ENCODE data around the gene TOX3. TPM values are rescaled to one million over a fixed set of nuclear protein-coding genes. Genes with fewer than 3 reads are reported as not detected.

The TOX3 gene
- total RNA-seq, 1 donor from 2014 or later, result not detected

DNA sequence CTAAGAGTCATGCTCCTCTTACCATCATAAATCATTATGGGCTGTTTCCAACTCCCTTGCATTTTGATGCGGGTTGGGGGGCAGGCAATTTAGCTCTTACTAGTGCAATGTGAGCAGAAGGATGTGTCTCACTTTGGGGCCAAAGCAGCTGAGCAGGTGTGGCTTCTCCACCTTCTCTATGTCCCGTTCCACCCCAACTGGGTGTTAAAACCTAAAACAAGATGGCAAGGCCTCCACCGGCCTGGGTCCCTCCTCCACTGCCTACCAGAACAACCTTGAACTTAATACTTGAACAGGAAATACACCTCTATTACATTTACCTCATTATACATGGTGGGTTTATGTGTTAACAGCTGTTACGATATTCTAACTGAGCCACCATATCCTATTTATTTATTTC is 52.8 kb downstream of the TOX3 start:
- DNase-seq (ENCODE audit: low read depth, low spot score), result no peak

DNA sequence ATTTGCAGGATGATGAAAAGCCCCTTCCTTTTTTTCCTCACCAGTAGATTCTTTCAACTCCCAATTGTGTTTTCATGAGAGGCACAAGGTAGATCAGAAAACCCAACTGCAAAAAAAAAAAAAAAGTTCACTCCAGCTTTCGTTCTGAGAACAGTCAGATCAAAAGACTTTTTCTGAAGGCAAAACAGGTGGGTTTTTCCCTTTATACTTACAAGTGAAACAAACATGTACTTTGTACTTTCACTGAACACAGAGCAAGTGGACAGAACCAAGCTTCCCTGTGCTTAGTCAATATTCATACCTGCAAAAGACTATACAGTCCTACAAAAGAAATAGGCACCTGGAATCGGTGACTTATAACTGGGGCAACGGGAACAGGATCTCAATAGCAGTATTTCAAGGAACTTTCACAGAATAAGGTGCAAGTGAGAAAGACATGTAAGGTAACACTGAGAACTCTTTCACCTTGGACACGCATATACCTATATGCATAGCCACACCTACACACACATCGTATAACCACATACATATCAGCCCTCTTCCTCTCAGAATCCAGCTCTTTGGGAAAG is 54.1 kb downstream of the TOX3 start:
- DNase-seq (ENCODE audit: low read depth, low spot score), result no peak

DNA sequence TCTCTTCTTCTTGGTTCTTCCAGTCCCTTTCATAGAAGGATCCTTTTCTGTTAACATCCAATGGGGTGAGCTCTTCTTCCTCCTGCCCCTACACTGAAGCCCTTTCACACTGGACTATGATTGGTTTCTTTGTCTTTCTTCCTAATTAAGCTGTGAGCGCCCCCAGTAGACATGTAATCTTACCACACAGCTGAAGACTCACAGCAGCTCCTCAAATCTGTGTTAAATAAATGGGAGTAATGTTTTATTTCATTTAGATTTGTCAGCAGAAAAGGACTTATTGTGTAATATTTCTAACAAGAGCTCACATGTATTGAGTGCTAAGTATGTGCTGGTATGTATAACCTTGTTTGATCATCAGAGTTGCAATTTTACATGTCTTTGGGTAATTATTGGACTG is 55.7 kb downstream of the TOX3 start:
- DNase-seq (ENCODE audit: low read depth, low spot score), result no peak

GRCh38 chr16:52489894-52490293 is 57.0 kb downstream of the TOX3 start:
- DNase-seq (ENCODE audit: low read depth, low spot score), result no peak

DNA sequence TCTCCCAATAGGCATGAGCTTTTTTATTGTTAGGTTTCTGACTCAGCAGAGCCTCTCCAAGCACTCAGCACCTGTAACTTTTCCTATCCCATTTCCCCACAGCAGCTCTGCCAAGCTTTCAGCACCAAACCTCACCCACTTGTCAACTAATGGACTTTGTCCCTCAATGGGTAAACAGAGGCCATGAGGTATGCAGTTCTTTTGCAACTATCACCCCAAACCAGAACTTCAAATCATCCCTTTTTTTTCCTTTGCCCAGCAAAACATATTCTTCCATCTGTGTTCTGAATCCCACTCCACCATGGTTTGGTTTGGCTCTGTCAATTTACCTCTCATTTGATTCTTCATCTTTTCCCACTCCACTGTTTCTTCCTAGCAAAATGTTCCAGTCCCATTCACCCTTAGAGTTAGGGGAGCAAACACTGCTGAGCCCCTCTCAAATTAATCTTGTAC is 58.1 kb downstream of the TOX3 start:
- DNase-seq (ENCODE audit: low read depth, low spot score), result no peak

DNA sequence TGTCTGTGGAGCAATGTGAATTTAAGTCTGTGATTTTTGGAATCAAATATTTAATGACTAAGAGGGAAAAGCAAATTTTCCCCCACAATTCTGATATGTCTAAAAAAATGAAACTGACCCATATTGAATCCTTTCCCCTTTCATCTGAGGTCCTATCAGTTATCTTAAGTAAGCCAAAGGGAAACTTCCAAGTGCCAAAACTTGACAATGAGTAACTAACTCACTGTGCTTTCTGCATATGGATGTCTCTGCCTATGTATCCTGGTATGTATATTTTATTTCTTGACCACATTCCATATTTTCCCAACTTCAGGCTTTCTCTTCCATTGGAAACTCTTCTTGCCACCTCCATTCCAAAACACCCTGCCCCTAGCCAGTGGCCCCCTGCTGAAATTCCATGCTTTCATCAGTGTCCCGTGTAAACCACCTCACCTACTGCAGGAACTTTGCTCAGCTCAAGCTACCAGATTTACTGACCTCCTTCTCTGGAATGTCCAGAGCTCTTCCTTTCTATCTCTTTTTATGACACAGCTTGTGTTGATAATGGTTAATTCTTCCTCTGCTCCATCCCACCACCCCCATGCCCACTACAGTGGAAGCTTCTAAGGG is 59.0 kb downstream of the TOX3 start:
- no peak for DNase-seq (ENCODE audit: low read depth, low spot score)

- DNase-seq (ENCODE audit: low read depth, low spot score), result no peak
Observed at GRCh38 chr16:52480237-52480636, 66.7 kb downstream of the TOX3 start.

DNA sequence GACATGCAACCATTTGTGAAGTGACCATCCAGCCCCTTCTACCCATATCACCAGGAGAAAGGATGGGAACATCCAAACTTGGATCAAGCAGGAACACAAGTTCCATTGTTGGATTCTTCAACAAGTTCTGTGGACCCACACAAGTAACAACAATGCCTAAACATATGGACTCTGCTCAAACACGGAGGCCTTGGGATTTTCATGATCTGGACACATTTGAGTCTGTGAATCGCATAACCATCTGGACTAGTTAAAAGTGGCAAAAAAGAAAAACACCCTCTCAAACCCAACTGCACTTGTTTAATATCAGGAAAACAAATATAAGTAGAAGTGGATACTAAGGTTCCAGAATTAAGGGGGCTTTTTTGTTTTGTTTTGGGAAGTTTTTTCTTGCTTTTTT is 70.8 kb downstream of the TOX3 start:
- no peak for DNase-seq (ENCODE audit: low read depth, low spot score)

- no peak for DNase-seq (ENCODE audit: low read depth, low spot score)
Observed at GRCh38 chr16:52474679-52475078, 72.3 kb downstream of the TOX3 start.

DNA sequence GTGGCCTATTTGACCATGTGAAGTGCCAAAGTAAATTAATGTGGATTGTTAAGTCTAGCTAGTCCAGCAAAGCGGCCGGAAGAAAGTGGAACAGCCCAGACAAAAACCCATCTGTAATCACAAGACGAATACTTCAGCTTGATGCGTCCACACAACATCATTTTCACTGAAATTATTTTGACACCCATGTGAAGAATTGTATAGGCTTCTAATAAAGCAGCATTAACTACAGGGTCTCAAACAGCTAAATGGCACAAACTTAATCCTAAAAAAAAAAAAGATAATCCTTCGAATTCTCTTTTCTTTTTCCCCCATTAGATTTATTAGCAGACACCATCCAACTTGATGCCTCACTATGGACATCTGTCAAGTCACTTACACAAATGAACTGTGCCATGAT is 73.8 kb downstream of the TOX3 start:
- DNase-seq (ENCODE audit: low read depth, low spot score), result no peak

DNA sequence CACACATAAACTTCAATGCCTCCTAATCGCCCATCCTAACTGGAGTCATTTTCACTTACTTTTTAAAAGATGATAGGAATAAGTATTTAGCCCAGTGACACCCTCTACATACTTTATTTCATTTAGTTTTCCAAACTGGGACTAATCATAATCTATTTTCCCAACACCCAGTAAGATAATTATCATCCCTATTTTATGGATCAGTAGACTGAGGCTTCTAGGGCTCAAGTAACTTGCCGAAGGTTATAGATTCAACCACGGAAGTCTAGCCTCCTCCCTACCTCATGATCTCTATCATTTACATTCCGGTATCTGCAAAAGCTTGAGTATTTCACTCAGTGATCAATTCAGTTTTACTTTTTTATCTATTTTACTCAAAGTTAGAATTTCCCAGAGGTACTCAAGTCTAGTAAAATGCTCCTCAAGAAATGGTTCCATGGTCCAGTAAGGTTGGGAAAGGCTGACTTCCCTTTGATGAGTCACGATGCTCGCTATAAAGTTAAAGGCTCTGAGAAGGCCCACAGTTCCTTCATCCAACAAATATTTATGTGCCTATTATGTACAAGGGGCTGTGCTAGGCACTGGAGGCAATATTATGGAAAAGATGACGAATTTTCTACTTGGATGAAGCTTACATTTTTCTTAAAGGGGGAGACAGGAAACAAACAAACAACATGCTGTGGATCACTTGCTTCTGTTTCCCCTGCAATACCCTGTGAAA is 75.1 kb downstream of the TOX3 start:
- DNase-seq (ENCODE audit: low read depth, low spot score), result no peak

DNA sequence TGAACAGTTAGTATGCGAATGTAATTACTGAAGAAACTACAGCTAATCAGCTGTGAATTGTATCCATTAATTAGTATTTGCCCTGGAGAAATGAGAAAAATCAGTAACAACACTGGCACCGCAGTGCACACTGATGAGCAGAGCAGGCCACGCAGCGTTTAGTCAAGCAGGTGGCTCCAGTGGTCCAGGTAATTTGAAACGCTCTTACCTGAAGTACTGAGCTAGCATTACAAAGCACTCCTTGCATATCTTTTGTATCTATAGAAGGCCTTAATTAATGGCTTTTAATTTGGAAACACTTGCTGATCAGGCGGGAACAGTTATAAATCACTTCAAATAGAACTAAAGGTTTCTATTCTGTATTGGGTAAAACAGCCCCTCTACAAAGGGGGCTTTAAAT is 76.4 kb downstream of the TOX3 start:
- no peak for DNase-seq (ENCODE audit: low read depth, low spot score)

DNA sequence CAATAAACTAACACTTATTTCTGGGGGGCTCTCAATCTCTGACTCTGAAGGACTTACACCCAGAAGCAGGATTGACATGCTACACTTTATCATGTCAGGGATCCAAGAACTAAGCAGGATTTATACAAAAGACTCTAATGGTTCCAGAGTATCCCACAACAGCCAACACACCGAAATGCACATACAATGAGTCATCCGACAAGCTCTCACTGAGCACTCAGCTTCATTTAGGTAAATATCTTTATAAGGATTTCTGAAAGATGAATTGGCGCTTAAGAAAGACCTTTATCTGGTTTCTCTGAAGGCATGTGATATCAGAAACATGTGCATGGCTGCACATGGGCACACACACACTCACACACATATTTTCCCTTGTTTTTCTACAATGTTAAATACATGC is 77.2 kb downstream of the TOX3 start:
- DNase-seq (ENCODE audit: low read depth, low spot score), result no peak

GRCh38 chr16:52469091-52469490 is 77.9 kb downstream of the TOX3 start:
- no peak for DNase-seq (ENCODE audit: low read depth, low spot score)

DNA sequence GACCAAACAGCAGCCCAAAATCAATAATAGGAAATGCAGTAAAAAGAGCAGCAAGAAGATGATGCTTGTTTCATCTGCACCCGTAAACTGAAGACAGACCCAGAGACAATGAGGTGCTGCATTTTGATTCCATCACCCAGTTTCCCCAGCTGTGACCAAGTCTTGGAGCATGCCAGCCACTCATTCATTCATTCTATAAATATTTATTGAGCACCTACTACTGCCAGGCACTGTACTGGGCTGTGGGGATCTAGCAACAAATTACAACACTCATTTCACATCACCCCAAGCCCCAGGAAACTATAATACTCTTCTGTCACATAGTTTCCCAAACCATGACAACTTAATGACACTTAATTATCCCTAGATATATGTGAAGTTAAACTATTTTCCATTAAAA is 79.2 kb downstream of the TOX3 start:
- no peak for DNase-seq (ENCODE audit: low read depth, low spot score)

DNA sequence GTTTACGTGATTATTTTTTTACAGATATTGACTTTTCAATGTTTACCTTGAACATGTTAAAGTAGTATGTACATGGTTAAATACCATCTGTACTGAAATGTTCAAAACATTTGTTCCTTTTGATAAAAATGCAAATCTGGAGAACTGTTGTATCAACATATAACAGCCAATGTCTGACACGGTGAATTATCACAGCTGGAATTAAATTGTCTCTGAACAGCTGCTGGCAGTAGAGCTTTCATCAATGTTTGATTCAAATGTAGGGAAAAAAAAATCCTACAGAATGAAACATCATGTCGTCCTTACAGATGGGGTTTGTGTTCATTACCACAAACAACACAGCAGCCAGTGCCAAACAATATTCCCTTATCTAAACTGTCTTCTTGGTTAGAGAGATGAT is 79.9 kb downstream of the TOX3 start:
- DNase-seq (ENCODE audit: low read depth, low spot score), result no peak

DNA sequence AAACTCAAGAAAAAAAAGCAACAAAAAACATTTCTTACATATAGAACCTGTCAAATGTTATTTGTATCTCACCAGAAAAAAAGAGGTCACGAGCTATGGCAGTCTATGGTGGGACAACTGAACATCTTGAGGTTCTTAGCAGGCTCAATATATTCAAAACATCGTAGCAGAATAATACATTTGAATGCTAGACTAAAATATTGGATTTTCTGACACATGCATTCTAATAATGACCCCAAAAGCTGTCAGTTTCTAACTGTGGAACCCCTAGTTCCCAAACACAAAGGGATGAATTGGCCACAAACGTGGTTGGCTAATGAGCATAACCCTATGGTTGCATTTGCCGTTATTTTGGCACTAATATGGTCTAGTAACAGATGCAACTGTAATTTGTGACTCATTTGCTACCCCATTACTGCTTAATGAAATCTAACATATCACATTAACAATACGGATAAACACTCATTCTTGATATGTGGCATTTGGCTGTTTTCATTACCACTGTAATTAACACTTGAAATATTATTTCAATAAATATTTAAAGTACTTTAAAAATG is 81.2 kb downstream of the TOX3 start:
- DNase-seq (ENCODE audit: low read depth, low spot score), result no peak

- no peak for DNase-seq (ENCODE audit: low read depth, low spot score)
Observed at GRCh38 chr16:52463904-52464303, 83.0 kb downstream of the TOX3 start.

DNA sequence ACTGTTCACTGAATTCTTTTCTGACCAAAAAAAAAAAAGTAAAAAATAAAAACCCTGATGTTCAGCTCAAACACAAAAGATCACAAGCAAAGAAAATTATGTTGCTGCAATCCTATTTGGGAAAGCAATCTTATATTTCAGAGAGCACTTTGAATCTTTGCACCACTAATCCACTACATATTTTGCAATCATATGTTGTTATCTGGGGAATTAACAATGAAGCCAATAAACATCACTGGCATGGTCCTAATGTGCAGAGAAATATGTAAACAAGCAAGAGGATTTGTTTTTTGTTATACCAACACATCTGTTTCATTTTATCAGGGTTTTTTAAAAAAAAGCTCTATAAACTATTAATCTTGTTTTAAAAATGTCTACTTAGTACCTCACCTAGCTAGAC is 84.1 kb downstream of the TOX3 start:
- no peak for DNase-seq (ENCODE audit: low read depth, low spot score)

GRCh38 chr16:52460639-52461178 is 86.2 kb downstream of the TOX3 start:
- no peak for DNase-seq (ENCODE audit: low read depth, low spot score)

DNA sequence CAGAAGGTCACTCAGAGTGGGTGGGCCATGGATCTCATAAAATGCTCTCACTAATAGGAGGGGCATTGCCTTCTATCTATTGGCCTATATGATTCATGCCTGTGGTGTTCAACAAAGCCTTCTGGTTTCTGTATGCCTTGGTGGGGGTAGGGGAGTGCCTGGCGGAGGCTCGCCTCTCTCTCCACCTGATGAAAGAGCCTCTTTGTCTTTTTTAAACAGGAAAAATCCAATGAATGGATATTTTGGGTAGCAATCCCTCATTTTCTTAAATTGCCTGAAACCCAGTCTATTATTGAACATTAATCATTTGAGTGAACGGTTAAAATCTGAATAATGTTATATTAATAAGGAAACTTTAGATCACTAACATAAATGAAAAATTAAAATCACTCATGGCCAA is 90.6 kb downstream of the TOX3 start:
- DNase-seq (ENCODE audit: low read depth, low spot score), result no peak

DNA sequence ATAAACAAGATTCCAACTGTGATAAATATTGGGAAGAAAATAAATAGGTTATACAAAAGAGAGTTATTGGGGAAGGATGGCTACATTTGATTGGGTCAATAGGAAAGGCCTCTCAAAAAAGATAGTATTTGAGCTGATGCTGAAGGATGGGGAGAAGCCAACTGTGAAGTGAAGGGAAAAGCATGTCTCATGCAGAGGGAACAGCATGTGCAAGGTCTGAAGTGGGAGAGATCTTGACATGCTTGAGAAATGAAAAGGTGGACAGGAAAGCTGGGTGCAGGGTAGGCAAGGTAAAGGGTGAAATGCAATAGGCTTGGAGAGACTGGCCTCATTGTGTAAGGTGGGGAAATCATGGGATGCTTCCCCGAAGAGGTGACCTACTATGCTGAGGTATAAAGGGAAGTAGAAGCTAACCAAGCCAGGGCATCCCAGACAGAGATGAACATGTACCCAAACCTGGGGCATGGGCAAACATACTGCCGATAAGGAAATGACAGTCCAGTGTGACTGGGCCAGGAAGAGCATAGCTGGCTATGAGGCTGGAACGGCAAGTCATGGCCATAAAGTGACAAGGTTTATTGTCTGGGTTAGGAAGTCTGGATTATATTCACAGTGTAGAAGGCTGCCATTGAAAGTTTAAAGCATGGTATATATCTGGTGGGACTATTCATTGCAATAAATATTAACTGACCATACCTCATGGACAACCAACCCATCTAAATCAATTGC is 91.2 kb downstream of the TOX3 start:
- DNase-seq (ENCODE audit: low read depth, low spot score), result no peak

Data from pulmonary artery endothelial cell (primary cell).